NB4 (cell line): ENCODE measurements around the gene VDAC1.

Experiments used
- MYC ChIP-seq: IDR thresholded peaks from 2 replicates; pipeline ENCODE4 v1.6.1; 2011; ENCODE audit warnings: low read depth, low read length
- TF ChIP-seq, protein P1 (sequence below): IDR thresholded peaks from one replicate; pipeline ENCODE4 v1.5.1; 2012; ENCODE audit warnings: low read depth, low read length
- TF ChIP-seq, protein P2 (sequence below): IDR thresholded peaks from 2 replicates; pipeline ENCODE4 v1.6.1; 2011; ENCODE audit warnings: low read depth, low read length

DNA sequence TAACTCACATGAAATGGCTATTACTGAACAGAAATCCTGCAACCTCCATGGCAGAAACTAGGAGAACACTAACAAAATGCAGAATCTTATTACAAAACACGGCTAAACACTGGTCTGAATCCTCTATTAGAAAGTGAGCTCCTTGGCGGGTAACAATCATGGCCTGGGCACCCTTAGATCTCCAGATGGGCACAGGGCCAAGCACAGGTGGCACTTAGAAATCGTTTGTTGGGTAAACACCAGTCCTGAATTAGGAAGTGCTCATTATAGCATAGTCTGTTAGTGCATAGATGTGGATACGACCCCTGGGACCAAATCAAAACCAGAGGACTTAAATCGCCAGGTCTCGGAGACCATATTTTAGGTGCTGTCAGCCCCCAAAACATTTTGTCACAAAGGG is 14.4 kb downstream of the VDAC1 start:
- TF ChIP-seq, protein P1, sequence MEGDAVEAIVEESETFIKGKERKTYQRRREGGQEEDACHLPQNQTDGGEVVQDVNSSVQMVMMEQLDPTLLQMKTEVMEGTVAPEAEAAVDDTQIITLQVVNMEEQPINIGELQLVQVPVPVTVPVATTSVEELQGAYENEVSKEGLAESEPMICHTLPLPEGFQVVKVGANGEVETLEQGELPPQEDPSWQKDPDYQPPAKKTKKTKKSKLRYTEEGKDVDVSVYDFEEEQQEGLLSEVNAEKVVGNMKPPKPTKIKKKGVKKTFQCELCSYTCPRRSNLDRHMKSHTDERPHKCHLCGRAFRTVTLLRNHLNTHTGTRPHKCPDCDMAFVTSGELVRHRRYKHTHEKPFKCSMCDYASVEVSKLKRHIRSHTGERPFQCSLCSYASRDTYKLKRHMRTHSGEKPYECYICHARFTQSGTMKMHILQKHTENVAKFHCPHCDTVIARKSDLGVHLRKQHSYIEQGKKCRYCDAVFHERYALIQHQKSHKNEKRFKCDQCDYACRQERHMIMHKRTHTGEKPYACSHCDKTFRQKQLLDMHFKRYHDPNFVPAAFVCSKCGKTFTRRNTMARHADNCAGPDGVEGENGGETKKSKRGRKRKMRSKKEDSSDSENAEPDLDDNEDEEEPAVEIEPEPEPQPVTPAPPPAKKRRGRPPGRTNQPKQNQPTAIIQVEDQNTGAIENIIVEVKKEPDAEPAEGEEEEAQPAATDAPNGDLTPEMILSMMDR, result no peak
- TF ChIP-seq, protein P2, sequence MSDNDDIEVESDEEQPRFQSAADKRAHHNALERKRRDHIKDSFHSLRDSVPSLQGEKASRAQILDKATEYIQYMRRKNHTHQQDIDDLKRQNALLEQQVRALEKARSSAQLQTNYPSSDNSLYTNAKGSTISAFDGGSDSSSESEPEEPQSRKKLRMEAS, result no peak
- TF ChIP-seq MYC, result no peak
